ENCODE data around the gene AIF1L.

GRCh38 chr9:131125288-131126058 lies 29.1 kb downstream of the AIF1L start, which contains the start of gene NUP214:
- TF ChIP-seq CTCF (conservative IDR thresholded peaks at IDR 0.05 in 1 of 2, IDR thresholded peaks at IDR 0.05 in 1 of 2; ENCODE audit: low read depth in 1 of 2, low read length in 2 of 2) (no peak), EZH2 (IDR thresholded peaks at IDR 0.05; ENCODE audit: low read length, missing control alignments) (no peak)

Measured in fibroblast of lung (primary cell).